Stromal cell of bone marrow (primary cell): Measurements from ENCODE around the gene NDRG2.
"Not testable (repeated sequence)": the region's sequence is repeated elsewhere in the genome, so short reads cannot be mapped to it uniquely, and the experiment has no call there.

ENCODE experiments used
- DNase-seq: peaks from one replicate; pipeline ENCODE4 v3.0.0-alpha.2; 2012; ENCODE audit warnings: low read depth

The NDRG2 gene

GRCh38 chr14:21055432-21056117 lies 30.7 kb upstream of the NDRG2 start:
- no peak for DNase-seq

GRCh38 chr14:21054768-21055145 lies 29.9 kb upstream of the NDRG2 start:
- no peak for DNase-seq

DNA sequence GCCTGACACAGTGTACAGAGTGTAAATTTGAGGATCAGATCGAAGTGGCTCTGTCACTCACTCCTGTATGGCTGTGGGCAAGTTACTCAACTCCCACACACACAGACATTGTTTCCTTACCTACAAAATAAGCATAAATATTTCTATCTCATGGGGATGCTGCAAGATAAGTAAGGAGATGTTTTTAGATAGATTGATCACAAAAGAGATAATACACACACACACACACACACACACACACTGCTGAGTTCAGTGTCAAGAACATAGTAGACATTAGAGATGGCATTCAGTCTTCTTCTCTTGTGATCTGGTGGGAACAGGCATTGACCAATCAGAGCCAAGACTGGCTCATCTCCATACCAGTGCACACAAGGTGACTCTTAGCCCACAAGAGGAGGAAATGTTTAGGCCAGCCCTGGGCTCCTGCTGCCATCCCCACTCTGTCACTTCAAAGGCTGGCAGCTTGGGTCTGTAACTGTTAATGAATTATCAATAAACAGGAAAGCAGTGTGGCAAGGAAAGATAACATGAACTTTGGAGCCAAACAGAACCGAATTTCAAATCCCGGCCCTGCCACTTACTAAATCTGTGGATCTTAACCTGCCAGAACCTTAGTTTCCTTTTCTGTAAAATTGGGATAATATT lies 29.4 kb upstream of the NDRG2 start:
- no peak for DNase-seq

GRCh38 chr14:21053184-21054122 lies 28.6 kb upstream of the NDRG2 start:
- no peak for DNase-seq

DNA sequence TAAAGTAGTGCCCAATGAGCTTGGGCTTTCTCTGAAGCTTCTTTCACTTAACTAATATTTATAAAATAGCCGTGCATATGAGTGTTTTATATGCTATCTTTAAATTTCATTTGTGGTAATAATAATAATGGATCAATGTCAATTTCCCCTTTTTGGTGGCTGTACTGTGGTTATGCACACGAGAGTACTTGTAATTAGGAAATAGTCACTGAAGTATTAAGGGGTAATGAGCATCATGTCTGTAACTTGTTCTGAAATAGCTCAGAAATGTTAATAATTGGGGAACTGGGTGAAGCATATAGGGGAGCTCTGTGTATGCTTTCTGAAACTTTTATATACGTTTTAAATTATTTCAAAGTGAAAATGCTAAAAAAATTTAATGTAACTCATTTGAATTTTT lies 25.7 kb upstream of the NDRG2 start:
- DNase-seq = no peak

GRCh38 chr14:21049271-21049673 lies 24.4 kb upstream of the NDRG2 start:
- DNase-seq = no peak

DNA sequence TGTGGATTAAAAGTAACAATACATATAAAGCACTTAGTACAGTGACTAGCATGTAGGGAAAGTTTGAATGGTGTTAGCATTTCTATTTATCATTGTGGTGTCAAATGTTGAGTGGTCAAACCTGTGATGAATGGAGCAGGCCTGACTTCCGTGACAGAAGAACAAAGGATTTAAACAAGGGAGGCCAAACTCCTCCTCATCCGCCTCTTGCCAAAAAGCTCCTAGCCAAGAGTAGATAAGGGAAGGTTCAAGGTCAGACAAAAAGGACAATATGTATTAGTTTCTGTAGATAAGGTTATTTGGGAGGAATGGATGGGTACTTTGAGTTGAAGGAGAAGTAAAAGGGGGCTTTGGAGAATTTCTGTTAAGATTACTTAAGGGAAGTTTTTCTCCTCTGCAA lies 23.8 kb upstream of the NDRG2 start:
- no peak for DNase-seq

DNA sequence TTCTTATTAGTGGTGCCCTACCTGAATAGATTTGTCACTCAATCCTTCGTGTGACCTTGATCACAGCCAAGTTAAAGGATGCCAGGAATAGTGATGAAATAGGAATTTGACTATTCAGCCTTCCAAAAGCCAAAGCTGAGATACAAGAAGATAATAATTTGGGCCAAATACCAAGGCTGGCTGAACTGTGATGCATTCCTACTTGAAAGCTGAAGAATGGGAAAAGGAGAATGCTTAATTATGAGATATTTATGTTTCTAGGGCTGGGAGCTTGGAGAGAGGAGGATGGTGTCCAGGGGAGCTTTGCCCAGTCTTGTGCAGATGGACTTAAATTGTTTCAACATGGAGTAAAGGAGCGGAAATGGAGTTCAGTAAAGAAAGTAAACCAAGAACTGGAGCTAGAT lies 22.5 kb upstream of the NDRG2 start:
- DNase-seq = no peak

DNA sequence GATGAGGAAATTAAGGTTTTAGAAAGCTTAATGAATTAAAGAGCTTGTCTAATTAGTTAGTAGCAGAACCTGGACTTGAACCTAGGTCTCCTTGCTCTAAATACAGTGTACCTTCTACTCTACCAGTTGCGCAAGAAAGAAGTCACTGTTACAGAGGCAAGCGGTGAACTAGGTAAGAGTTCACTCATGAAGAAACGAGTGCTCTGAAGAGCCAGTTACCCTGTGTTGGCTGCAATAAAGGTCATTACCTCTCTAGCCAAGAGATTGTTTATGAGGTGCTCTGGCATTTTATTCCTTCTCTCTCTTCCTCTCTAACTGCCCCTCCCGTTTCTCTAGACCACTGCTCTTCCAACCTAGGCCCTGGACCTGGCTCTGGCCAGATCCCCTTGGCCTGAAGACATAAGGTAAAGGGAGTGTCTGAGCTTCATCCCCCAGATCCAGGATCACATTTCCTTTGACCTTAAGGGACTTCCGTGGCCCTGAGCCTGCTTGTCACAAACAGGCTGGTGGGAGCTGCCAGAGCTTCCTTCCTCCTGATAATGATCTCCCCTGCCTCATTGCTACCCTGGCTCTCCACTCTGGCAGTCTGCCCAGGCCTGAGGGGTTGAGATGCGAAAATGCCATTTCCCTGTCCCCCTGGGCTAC lies 19.2 kb upstream of the NDRG2 start:
- DNase-seq = no peak

DNA sequence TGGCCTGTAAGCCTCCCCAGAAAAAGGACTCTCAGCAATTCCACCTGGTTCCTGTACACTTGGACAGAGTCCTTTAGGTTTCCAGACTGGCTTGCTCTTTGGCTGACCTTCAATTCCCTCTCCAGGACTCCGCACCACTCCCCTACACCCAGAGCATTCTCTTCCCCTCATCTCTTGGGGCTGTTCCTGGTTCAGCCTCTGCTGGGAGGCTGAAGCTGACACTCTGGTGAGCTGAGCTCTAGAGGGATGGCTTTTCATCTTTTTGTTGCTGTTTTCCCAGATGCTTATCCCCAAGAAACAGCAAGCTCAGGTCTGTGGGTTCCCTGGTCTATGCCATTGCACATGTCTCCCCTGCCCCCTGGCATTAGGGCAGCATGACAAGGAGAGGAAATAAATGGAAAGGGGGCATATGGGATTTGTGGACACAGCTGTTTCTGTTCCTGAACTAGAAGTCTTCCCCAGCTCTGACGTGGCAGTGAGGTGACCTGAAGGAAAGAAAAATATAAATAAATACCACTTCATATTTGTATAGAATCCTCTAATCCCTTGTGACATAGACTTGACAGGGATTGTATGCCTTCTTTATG lies 18.6 kb upstream of the NDRG2 start:
- no peak for DNase-seq

DNA sequence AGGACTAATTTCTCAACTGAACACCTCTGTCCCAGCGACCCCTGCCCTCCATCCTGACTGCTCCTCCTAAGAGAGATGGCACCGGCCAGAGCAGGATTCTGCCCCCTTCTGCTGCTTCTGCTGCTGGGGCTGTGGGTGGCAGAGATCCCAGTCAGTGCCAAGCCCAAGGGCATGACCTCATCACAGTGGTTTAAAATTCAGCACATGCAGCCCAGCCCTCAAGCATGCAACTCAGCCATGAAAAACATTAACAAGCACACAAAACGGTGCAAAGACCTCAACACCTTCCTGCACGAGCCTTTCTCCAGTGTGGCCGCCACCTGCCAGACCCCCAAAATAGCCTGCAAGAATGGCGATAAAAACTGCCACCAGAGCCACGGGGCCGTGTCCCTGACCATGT lies 18.1 kb upstream of the NDRG2 start:
- DNase-seq = no peak

GRCh38 chr14:21041676-21042433 lies 17.0 kb upstream of the NDRG2 start, which contains the start of gene RNASE7:
Gene RNASE7, plus strand, starts transcription at chr14:21042362. Its CDS starts 631 bp downstream, at chr14:21042993.
- DNase-seq = no peak

GRCh38 chr14:21040941-21041340 lies 16.1 kb upstream of the NDRG2 start:
- not testable (repeated sequence) for DNase-seq

DNA sequence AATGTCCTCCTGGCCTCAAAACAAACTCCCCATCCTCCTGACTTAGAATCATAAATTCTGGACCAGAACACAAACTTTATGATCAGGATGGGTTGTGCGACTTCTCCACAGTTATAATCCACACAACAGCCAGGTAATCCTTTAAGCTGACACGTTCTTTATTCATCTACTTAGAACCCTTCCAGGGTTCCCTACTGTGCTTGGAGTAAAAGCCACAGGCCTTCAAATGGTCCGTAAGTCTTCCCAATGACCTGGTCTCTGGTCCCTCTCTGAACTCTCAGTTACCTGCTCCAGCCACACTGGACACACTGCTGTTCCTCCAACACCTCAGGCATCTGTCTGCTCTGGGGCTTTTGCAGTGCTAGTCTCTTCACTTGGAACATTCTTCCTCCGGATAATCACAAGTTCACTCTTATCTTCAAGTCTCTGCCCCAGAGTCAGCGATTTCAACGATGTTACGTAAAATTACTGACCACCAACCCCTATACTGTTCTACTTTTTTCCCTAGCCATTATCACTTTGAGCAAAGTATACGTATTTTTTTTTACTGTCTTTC lies 15.6 kb upstream of the NDRG2 start:
- DNase-seq = no peak

DNA sequence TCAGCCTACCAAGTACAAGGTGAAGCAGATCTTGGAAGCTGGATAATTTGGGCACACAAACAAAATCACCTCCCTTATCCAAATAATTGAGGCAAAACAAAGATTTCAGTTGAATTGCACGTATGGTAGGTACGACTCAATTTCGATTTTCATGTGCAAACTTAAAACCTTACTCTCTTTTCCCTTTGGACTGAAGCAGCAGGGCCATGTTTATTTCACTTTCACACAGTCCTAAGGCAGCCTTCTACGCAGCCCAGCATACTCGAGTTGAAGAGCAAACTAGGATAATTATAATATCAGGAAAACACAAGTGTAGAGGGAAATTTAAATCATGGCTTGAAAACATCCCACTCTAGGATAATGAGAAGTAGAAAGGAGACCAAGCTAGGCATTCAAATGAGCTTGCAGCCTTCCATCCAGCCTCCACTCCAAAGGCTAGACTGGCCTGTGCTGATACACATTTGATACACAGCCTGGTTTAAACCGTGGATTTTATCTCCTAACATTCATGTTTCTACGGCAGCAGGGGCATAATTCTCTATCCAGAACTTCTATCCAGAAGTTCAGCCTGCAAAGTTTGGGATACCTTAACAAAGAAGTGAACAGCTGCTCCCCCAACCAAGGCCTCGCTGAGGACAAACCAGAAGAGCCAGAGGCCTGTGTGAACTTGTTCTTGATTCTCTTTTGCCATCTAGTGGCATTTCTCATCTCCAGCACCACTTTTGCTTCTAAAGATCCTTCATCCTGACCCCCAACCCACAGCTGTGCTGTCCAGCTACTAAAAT lies 14.9 kb upstream of the NDRG2 start:
- DNase-seq = peak; percentile 64

DNA sequence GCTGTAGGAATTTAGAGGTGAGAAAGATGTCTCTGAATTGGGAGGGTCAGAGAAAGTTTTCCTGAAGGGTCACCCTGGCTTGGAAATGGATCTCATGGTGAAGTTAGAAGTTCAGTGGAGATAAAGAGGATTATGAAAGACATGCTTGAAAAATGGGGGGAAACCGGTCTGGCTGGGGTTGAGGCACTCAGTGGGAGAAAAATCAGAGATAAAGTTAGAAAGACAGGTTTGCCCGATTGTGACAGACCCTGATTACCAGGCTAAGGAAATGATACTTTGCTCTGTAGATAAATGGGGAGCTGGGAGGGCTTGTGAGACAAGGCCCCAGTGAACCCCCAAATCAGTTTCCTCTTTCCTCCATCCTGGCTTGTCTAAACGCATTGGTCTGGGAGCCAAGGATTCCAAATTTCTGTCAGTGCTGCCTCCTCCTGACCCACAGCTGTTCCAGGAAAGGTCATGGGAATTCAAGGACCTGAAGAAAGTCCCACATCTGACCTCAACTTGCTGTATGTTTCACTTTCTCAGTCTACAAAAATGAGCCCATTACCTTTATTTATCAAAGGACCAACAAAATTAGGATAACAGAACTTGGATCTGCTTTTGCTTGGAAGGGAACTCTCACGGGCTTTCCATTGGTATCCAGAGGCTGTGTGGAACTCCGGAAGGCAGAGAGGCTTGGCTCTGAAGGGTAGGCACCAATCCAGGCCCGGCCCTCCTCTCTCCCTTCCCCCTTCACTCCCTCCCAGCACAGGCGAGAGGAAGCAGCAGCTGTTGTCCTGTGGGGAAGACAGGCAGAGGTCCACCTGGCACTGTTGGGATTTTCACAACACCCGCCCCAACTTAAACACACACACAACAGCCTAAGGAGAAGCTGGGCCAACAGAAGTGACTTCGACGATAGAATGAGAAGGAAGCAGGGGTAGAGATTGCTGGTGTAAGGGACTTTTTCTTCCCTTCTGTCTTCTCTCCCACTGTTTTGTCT lies 13.9 kb upstream of the NDRG2 start:
- DNase-seq = no peak

GRCh38 chr14:21037156-21037555 lies 12.3 kb upstream of the NDRG2 start:
- DNase-seq = no peak

- DNase-seq = no peak
These were observed 11.9 kb upstream of the NDRG2 start for GRCh38 chr14:21036751-21037150.

DNA sequence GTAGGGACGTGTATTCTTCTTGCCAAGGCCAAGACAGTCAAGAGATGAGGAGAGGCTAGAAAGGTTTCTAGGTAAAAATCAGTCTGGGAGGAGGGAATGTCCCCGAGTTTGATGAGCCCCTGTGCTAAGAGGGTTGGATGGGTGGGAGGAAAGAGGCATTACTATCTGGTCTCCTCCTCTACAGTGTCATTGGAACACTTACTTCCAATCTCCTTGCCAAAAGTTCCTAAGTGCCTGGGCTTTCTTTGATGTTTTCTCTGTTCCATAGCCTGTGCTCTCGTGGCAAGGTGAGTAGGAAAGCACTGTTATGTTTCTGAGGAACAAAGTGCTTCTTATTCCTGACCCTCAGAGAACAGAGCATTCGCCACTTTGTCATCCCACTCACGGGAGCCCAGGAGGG lies 9.8 kb upstream of the NDRG2 start, which contains the start of gene RNASE13:
Gene RNASE13, minus strand, starts transcription at position 101 of the 400 bp plus-strand sequence. CDS start 519 bp downstream, outside the sequence.
- DNase-seq = no peak
